Astrocyte (in vitro differentiated cells and primary cell): ENCODE measurements around the gene HMCES. TPM values are rescaled to one million over a fixed set of nuclear protein-coding genes. Genes with fewer than 3 reads are reported as not detected.
"Not testable (repeated sequence)": the region's sequence is repeated elsewhere in the genome, so short reads cannot be mapped to it uniquely, and the experiment has no call there.

ENCODE experiments used
- DNase-seq: peaks from one replicate; pipeline ENCODE4 v3.0.0-alpha.2; 2010; ENCODE audit warnings: low read depth
- FAIRE-seq: peaks from 2 replicates; lab custom pipeline; 2011; peaks lifted over from hg19 to GRCh38; lab: Jason Lieb, UNC
- H2AFZ ChIP-seq: 2 replicates; pipeline ENCODE4 v1.6.0; 2012; ENCODE audit warnings: low read depth, low read length, inconsistent platforms
- H3K27ac ChIP-seq: 2 replicates; pipeline ENCODE4 v1.5.1; 2011; ENCODE audit warnings: low read depth, low read length, inconsistent platforms
- H3K27me3 ChIP-seq: 2 replicates; pipeline ENCODE4 v1.6.0; 2011; ENCODE audit warnings: low read length, inconsistent platforms; ENCODE audit not compliant: insufficient read depth
- H3K36me3 ChIP-seq: 2 replicates; pipeline ENCODE4 v1.5.1; 2011; ENCODE audit warnings: low read length, inconsistent platforms; ENCODE audit not compliant: insufficient read depth
- H3K4me1 ChIP-seq: 2 replicates; pipeline ENCODE4 v1.5.1; 2011; ENCODE audit warnings: low read length, inconsistent platforms; ENCODE audit not compliant: insufficient read depth
- H3K4me2 ChIP-seq: 2 replicates; pipeline ENCODE4 v1.6.0; 2012; ENCODE audit warnings: low read length, inconsistent platforms
- H3K4me3 ChIP-seq: 2 replicates; pipeline ENCODE4 v1.5.1; 2011; ENCODE audit warnings: low read depth, mild to moderate bottlenecking, low read length, inconsistent platforms; ENCODE audit not compliant: insufficient read depth
- H3K79me2 ChIP-seq: 2 replicates; pipeline ENCODE4 v1.6.0; 2012; ENCODE audit warnings: mild to moderate bottlenecking, low read length, inconsistent platforms; ENCODE audit not compliant: insufficient read depth
- H3K9ac ChIP-seq: 2 replicates; pipeline ENCODE4 v1.6.0; 2012; ENCODE audit warnings: mild to moderate bottlenecking, low read length, inconsistent platforms
- H3K9me3 ChIP-seq: 2 replicates; pipeline ENCODE4 v1.5.1; 2012; ENCODE audit warnings: low read depth, mild to moderate bottlenecking, low read length, inconsistent platforms; ENCODE audit not compliant: insufficient read depth
- H4K20me1 ChIP-seq: 2 replicates; pipeline ENCODE4 v1.6.0; 2012; ENCODE audit warnings: low read length, inconsistent platforms; ENCODE audit not compliant: insufficient read depth
- H3K27ac Mint-ChIP-seq: one replicate; pipeline ENCODE4 v1.8.0; 2021; ENCODE audit warnings: mild to moderate bottlenecking, mixed read lengths; ENCODE audit not compliant: unreplicated experiment
- H3K27me3 Mint-ChIP-seq: one replicate; pipeline ENCODE4 v1.8.0; 2021; ENCODE audit warnings: low read depth, mixed read lengths; ENCODE audit not compliant: unreplicated experiment
- H3K36me3 Mint-ChIP-seq: one replicate; pipeline ENCODE4 v1.8.0; 2021; ENCODE audit warnings: low read depth, mixed read lengths; ENCODE audit not compliant: unreplicated experiment
- H3K4me1 Mint-ChIP-seq: one replicate; pipeline ENCODE4 v1.8.0; 2021; ENCODE audit warnings: low read depth, mixed read lengths; ENCODE audit not compliant: unreplicated experiment
- H3K4me3 Mint-ChIP-seq: one replicate; pipeline ENCODE4 v1.8.0; 2021; ENCODE audit warnings: mild to moderate bottlenecking, moderate library complexity, mixed read lengths; ENCODE audit not compliant: unreplicated experiment
- H3K9me3 Mint-ChIP-seq: one replicate; pipeline ENCODE4 v1.8.0; 2021; ENCODE audit warnings: mild to moderate bottlenecking, mixed read lengths; ENCODE audit not compliant: unreplicated experiment
- EZH2 ChIP-seq: IDR thresholded peaks from 2 replicates; pipeline ENCODE4 v1.6.1; 2012; ENCODE audit warnings: mild to moderate bottlenecking, low read length, inconsistent platforms; ENCODE audit not compliant: insufficient read depth
- total RNA-seq: library from RNA; stranded (reverse); gene quantifications from 2 replicates; pipeline ENCODE4 v1.2.1, GENCODE V29; 2021
- TF ChIP-seq, protein P1 (sequence below): IDR thresholded peaks from 2 replicates; pipeline ENCODE4 v1.5.1; 2011; ENCODE audit warnings: low read depth, mild to moderate bottlenecking, inconsistent platforms, low read length, moderate library complexity; ENCODE audit not compliant: insufficient read depth

Gene HMCES
- total RNA-seq, 1 donor from 2014 or later = 27.4 TPM

DNA sequence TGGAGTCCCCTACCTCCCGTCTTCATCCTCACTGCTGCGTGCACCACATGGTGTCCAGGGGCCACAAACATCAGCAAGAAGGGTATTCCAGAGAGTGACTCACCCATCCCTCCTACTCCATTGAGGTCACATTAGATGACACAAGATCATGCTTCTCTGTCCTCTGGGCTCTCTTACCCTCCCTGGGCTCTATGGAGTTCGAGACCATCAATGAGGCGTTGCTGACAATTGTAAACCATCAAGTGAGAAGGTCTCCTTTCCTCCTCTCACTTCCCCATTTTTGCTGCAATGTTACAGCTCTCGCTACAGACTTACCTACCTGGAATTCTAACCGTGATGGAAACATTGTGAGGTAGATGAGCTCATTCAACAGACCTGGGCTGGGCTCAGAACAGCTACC, 51.7 kb downstream of the HMCES start:
- no peak overlapping the region for H3K4me3 ChIP-seq
- Mint-ChIP-seq H3K36me3 (no peaks in the 10 kb centered on the region), H3K4me3 (no peak overlapping the region), H3K9me3 (no peaks in the 10 kb centered on the region), H3K4me1 (peaks cover 2% of the 10 kb centered on the region), H3K27me3 (peaks cover 13% of the 10 kb centered on the region), H3K27ac (no peak overlapping the region)
- H3K9ac ChIP-seq = no peak overlapping the region
- no peaks in the 10 kb centered on the region for H4K20me1 ChIP-seq
- H3K27ac ChIP-seq = no peak overlapping the region
- H2AFZ ChIP-seq = no peak overlapping the region
- no peaks in the 10 kb centered on the region for H3K4me1 ChIP-seq
- no peaks in the 10 kb centered on the region for H3K27me3 ChIP-seq
- H3K79me2 ChIP-seq = no peaks in the 10 kb centered on the region
- H3K36me3 ChIP-seq = no peaks in the 10 kb centered on the region
- TF ChIP-seq, protein P1, sequence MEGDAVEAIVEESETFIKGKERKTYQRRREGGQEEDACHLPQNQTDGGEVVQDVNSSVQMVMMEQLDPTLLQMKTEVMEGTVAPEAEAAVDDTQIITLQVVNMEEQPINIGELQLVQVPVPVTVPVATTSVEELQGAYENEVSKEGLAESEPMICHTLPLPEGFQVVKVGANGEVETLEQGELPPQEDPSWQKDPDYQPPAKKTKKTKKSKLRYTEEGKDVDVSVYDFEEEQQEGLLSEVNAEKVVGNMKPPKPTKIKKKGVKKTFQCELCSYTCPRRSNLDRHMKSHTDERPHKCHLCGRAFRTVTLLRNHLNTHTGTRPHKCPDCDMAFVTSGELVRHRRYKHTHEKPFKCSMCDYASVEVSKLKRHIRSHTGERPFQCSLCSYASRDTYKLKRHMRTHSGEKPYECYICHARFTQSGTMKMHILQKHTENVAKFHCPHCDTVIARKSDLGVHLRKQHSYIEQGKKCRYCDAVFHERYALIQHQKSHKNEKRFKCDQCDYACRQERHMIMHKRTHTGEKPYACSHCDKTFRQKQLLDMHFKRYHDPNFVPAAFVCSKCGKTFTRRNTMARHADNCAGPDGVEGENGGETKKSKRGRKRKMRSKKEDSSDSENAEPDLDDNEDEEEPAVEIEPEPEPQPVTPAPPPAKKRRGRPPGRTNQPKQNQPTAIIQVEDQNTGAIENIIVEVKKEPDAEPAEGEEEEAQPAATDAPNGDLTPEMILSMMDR = no peak
- TF ChIP-seq EZH2 = no peak
- DNase-seq = no peak
- FAIRE-seq = no peak
- no peaks in the 10 kb centered on the region for H3K9me3 ChIP-seq
- H3K4me2 ChIP-seq = no peak overlapping the region

DNA sequence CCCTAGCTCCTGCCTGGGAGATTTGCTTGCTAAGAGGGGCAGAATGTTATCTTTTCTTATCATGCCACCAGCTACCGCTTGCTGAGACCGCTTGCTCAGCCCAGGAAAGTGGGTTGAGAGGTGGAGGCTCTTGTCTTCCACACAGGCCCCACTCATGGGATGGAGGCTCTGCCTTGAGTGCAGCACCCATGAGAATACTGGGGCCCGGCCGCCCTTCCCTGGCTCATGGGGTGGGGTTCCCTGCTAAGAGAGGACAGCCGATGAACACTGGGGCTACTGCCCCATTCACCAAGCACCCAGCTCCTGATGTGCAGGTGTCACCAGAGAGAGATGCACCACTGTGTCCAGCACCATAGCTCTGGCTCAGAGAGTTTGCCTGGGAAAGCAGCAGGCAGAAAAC, 55.2 kb downstream of the HMCES start:
- Mint-ChIP-seq H3K27ac (peak overlapping the region; percentile 31), H3K4me3 (no peak overlapping the region), H3K36me3 (no peaks in the 10 kb centered on the region), H3K4me1 (peaks cover 2% of the 10 kb centered on the region), H3K27me3 (peaks cover 14% of the 10 kb centered on the region), H3K9me3 (no peaks in the 10 kb centered on the region)
- no peak overlapping the region for H2AFZ ChIP-seq
- H3K9ac ChIP-seq = no peak overlapping the region
- TF ChIP-seq, protein P1 = no peak
- TF ChIP-seq EZH2 = no peak
- no peak overlapping the region for H3K27ac ChIP-seq
- no peaks in the 10 kb centered on the region for H3K9me3 ChIP-seq
- no peaks in the 10 kb centered on the region for H4K20me1 ChIP-seq
- H3K36me3 ChIP-seq = no peaks in the 10 kb centered on the region
- no peaks in the 10 kb centered on the region for H3K79me2 ChIP-seq
- FAIRE-seq = no peak
- DNase-seq = no peak
- H3K4me1 ChIP-seq = no peaks in the 10 kb centered on the region
- no peak overlapping the region for H3K4me2 ChIP-seq
- no peaks in the 10 kb centered on the region for H3K27me3 ChIP-seq
- no peak overlapping the region for H3K4me3 ChIP-seq

DNA sequence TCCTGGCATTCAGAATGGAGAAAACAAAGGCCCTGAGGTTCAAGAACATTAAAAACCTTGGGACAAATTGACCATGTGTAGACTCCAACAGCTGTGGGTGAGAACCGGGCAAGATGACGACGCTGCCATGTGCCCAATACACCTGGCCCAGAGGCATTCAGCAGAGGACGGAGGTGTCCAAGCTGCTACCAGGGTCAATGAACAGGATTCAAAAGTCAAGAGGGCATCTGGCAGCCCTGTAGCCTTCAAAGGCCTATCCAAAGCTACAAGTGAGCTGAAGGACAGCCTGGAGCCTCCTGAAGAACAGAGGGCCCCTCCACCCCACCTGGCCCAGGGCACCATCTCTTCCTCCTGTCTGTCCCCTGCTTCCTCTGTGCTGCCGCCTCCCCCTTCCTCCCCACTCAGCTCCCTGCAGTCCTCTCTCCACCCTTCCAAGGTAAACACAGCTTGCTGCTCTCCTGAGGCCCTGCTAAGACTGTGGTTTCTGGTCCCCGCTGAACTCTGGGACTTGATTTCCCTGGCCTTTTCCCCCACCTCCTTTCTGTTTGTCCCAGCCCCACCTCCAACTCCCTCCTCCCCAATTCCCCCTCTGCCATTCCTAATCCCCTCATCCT, 57.5 kb downstream of the HMCES start:
- no peaks in the 10 kb centered on the region for H3K27me3 ChIP-seq

DNA sequence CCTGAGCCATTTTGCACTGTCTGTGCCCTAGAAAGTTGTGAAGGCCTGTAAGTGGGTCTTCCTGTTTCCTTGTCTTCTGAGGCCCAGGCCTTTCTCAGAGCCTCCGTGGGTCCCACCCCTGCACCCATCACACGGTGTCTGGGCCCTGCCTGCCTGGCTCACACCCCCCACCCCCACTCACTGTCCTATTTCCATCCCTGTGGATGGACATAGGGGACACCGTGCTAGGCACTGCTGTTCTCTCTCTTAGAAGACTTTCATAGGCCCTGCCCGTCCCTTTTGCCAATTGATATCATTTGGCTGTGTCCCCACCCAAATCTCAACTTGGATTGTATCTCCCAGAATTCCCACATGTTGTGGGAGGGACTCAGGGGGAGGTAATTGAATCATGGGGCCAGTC, 59.0 kb downstream of the HMCES start:
- not testable (repeated sequence) for H2AFZ ChIP-seq, H3K27me3 ChIP-seq, H3K79me2 ChIP-seq, H3K36me3 Mint-ChIP-seq, H3K9ac ChIP-seq, H3K4me3 Mint-ChIP-seq, H3K27ac Mint-ChIP-seq, H3K27ac ChIP-seq, H3K4me2 ChIP-seq, H3K9me3 Mint-ChIP-seq, H3K4me1 Mint-ChIP-seq, FAIRE-seq, H4K20me1 ChIP-seq, H3K36me3 ChIP-seq, H3K4me1 ChIP-seq, H3K9me3 ChIP-seq, DNase-seq, H3K4me3 ChIP-seq
- peaks cover 10% of the 10 kb centered on the region for H3K27me3 Mint-ChIP-seq

More for the DNA sequence above, 57.5 kb downstream of the HMCES start:
- FAIRE-seq (no peak), DNase-seq (no peak)
- Histone ChIP-seq H3K4me3 (no peak overlapping the region), H3K79me2 (no peaks in the 10 kb centered on the region), H3K9me3 (no peaks in the 10 kb centered on the region), H4K20me1 (no peaks in the 10 kb centered on the region), H3K36me3 (no peaks in the 10 kb centered on the region), H2AFZ (no peak overlapping the region), H3K9ac (no peak overlapping the region), H3K4me1 (no peaks in the 10 kb centered on the region), H3K4me2 (no peak overlapping the region), H3K27ac (no peak overlapping the region)
- TF ChIP-seq EZH2 = no peak
- TF ChIP-seq, protein P1 = no peak
- Mint-ChIP-seq H3K27me3 (peaks cover 14% of the 10 kb centered on the region), H3K4me1 (no peaks in the 10 kb centered on the region), H3K36me3 (no peaks in the 10 kb centered on the region), H3K9me3 (no peaks in the 10 kb centered on the region), H3K27ac (no peak overlapping the region), H3K4me3 (no peak overlapping the region)
